ENCODE results near the gene SBNO2. TPM values are rescaled to one million over a fixed set of nuclear protein-coding genes. Genes with fewer than 3 reads are reported as not detected.

The SBNO2 gene
- total RNA-seq, 4 donors from 2014 or later = 13.4 to 51.2 (median 19.1) TPM

GRCh38 chr19:1073956-1074517 is 100.0 kb downstream of the SBNO2 start:
- TF ChIP-seq CTCF (IDR thresholded peaks at IDR 0.05; ENCODE audit: low read depth) = no peak

- no peak for TF ChIP-seq CTCF (IDR thresholded peaks at IDR 0.05; ENCODE audit: low read depth)
These were observed 100.8 kb downstream of the SBNO2 start for GRCh38 chr19:1073063-1073955.

- no peak for TF ChIP-seq CTCF (IDR thresholded peaks at IDR 0.05; ENCODE audit: low read depth)
These were observed 101.6 kb downstream of the SBNO2 start for GRCh38 chr19:1072371-1073015.

GRCh38 chr19:1070931-1071791 is 102.9 kb downstream of the SBNO2 start:
- no peak for TF ChIP-seq CTCF (IDR thresholded peaks at IDR 0.05; ENCODE audit: low read depth)

- TF ChIP-seq CTCF (IDR thresholded peaks at IDR 0.05; ENCODE audit: low read depth) = no peak
These were observed 103.5 kb downstream of the SBNO2 start for GRCh38 chr19:1070576-1070930.

DNA sequence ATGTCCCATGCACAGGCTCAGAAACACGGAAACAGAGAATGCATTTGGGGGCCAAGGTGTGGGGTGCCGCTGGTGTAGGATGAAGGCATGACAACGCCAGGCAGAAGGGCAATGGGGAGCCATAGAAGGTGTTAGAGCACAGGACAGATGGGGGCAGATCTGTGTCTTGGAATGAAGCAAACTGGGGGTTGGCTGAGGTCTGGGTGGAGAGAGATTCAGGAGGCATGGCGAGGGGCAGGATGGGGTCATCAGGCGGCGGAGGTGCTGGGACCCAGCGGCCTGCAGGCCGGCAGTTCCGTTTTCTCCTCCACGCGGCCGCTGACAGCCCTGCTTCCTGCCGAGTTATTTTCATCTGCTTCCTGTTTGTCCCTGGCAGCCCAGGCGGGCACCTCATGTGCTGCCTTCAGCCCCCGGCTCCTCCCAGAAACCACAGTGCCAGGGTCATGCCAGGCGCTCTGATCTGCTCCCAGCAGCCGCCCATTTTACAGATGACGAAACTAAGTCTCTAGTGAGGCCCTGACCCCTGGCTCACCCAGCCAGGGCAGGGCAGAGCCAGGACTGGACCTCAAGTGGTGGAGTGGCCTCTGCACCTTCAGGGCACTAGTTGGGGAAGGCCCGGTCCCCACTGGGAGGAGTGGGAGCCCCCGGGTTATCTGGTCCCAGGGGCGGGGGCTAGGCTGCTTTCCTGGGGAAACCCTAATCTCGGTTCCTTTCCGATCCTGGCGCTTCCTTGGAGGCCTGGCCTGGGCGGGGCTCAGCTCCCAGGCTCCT is 104.9 kb downstream of the SBNO2 start:
- TF ChIP-seq CTCF (IDR thresholded peaks at IDR 0.05; ENCODE audit: low read depth) = no peak

Data from subcutaneous adipose tissue (tissue), 4 donors.